NT2/D1 (cell line): ENCODE data around the gene SELPLG.

Experiments
- SUZ12 ChIP-seq: IDR thresholded peaks from 2 replicates; pipeline ENCODE4 v1.6.1; 2011; ENCODE audit not compliant: insufficient read length, insufficient read depth; ENCODE audit errors: extremely low read depth
- YY1 ChIP-seq: IDR thresholded peaks from 2 replicates; pipeline ENCODE4 v1.6.1; 2011; ENCODE audit not compliant: insufficient read length, insufficient read depth
- ZNF274 ChIP-seq: IDR thresholded peaks from 2 replicates; pipeline ENCODE4 v1.6.1; 2011; ENCODE audit warnings: mild to moderate bottlenecking, low read depth, low read length

- TF ChIP-seq YY1 (no peak), SUZ12 (no peak), ZNF274 (no peak)
Measured at GRCh38 chr12:108602209-108602705, 31.4 kb downstream of the SELPLG start.
